Mammary epithelial cell (primary cell): ENCODE measurements around the gene LILRA5.

Source experiments
- EZH2 ChIP-seq: IDR thresholded peaks from 2 replicates; pipeline ENCODE4 v1.6.1; 2012; ENCODE audit warnings: low read length, inconsistent platforms, borderline replicate concordance
- TF ChIP-seq, protein P1 (sequence below), 2 donors: IDR thresholded peaks in 1 of 2; conservative IDR thresholded peaks in 1 of 2; 2 replicates each; pipeline ENCODE4 v1.5.1; 2011 to 2012; ENCODE audit warnings: inconsistent platforms in 2 of 2, low read length in 2 of 2, mild to moderate bottlenecking in 2 of 2, control low read depth in 1 of 2, low read depth in 1 of 2; ENCODE audit not compliant: insufficient read depth in 1 of 2; ENCODE audit errors: extremely low read depth in 1 of 2

GRCh38 chr19:54312011-54312410 lies 955 bp downstream of the LILRA5 start:
- TF ChIP-seq, protein P1, sequence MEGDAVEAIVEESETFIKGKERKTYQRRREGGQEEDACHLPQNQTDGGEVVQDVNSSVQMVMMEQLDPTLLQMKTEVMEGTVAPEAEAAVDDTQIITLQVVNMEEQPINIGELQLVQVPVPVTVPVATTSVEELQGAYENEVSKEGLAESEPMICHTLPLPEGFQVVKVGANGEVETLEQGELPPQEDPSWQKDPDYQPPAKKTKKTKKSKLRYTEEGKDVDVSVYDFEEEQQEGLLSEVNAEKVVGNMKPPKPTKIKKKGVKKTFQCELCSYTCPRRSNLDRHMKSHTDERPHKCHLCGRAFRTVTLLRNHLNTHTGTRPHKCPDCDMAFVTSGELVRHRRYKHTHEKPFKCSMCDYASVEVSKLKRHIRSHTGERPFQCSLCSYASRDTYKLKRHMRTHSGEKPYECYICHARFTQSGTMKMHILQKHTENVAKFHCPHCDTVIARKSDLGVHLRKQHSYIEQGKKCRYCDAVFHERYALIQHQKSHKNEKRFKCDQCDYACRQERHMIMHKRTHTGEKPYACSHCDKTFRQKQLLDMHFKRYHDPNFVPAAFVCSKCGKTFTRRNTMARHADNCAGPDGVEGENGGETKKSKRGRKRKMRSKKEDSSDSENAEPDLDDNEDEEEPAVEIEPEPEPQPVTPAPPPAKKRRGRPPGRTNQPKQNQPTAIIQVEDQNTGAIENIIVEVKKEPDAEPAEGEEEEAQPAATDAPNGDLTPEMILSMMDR (conservative IDR thresholded peaks at IDR 0.05 in 1 of 2, IDR thresholded peaks at IDR 0.05 in 1 of 2; ENCODE audit: extremely low read depth in 1 of 2, insufficient read depth in 1 of 2, low read depth in 1 of 2, low read length in 2 of 2) = no peak
- TF ChIP-seq EZH2 = no peak
